ENCODE results near the gene RAB27B.

RAB27B gene

DNA sequence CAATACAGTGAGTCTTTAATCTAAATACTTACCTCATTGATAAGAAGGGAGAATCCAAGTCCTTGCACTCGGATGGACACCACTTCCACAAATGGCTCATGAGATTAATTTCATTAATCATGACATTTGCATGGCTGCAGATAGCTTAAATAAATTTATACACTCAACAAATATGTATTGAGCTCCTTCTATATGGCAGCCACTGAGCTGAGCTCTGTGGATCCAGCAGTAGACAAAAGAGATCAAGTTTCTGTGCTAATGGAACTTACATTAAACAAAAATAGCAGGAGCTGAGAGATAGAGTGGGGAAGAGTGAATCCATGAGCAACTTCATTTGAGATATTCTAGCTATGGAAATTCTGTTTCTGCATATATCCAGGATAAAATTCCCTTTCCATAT is 44.4 kb downstream of the RAB27B start:
- no peak for DNase-seq (ENCODE audit: low read depth in 2 of 2)
- TF ChIP-seq, protein P1, sequence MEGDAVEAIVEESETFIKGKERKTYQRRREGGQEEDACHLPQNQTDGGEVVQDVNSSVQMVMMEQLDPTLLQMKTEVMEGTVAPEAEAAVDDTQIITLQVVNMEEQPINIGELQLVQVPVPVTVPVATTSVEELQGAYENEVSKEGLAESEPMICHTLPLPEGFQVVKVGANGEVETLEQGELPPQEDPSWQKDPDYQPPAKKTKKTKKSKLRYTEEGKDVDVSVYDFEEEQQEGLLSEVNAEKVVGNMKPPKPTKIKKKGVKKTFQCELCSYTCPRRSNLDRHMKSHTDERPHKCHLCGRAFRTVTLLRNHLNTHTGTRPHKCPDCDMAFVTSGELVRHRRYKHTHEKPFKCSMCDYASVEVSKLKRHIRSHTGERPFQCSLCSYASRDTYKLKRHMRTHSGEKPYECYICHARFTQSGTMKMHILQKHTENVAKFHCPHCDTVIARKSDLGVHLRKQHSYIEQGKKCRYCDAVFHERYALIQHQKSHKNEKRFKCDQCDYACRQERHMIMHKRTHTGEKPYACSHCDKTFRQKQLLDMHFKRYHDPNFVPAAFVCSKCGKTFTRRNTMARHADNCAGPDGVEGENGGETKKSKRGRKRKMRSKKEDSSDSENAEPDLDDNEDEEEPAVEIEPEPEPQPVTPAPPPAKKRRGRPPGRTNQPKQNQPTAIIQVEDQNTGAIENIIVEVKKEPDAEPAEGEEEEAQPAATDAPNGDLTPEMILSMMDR (IDR thresholded peaks at IDR 0.05; ENCODE audit: low read depth, low read length), result no peak
- no peak overlapping the region for H3K4me3 ChIP-seq (replicated peaks in 1 of 2; ENCODE audit: low read depth in 2 of 2, low read length in 2 of 2)

DNA sequence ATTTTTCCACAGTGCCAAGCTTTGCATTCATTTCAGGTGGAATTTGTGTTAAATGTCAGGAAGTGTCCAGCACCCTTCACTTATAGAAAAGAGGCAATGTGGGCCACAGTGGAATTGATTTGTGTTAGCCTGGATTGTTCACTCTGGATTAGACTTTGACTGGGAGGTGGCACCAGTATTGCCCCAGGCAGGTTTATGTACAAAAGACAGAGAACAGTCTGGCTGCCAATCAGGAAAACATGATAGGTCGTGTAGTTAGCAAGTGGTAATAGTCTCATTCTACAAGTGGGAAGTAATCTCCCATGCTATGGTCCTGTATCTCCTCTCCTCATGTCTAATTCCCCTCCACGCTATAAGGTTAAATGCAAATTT is 45.6 kb downstream of the RAB27B start:
- TF ChIP-seq, protein P1 (IDR thresholded peaks at IDR 0.05; ENCODE audit: low read depth, low read length), result no peak
- H3K4me3 ChIP-seq (replicated peaks in 1 of 2; ENCODE audit: low read depth in 2 of 2, low read length in 2 of 2), result no peak overlapping the region
- DNase-seq (ENCODE audit: low read depth in 2 of 2), result no peak

DNA sequence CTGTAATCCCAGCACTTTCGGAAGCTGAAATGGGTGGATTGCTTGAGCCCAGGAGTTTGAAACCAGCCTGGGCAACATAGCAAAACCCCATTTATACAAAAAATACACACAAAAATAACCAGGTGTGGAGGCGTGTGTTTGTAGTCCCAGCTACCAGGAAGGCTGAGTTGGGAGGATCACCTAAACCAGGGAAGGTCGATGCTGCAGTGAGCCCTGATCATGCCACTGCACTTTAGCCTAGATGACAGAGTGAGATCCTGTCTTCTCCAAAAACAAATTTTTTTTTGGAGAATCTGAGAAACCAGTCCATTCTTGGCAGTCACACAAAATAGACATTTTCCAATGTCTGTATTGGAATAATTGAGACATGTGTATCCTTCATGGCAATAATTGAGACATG is 46.8 kb downstream of the RAB27B start:
- H3K4me3 ChIP-seq (replicated peaks in 1 of 2; ENCODE audit: low read depth in 2 of 2, low read length in 2 of 2), result no peak overlapping the region
- TF ChIP-seq, protein P1 (IDR thresholded peaks at IDR 0.05; ENCODE audit: low read depth, low read length), result no peak
- DNase-seq (ENCODE audit: low read depth in 2 of 2), result no peak

DNA sequence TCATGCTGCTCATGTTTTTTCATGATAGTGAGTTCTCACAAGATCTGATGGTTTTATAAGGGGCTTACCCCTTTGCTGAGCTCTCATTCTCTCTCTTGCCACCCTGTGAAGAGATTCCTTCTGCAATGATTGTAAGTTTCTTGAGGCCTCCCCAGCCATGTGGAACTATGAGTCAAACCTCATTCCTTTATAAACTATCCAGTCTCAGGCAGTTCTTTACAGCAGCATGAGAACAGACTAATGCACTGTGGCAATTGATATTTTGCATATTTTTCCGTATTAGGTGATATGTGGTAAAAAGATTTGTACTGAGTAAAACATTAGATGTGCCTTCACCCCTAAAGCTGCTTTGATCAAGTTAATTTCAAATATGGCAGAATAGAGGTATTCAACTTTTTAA is 48.8 kb downstream of the RAB27B start:
- no peak overlapping the region for H3K4me3 ChIP-seq (replicated peaks in 1 of 2; ENCODE audit: low read depth in 2 of 2, low read length in 2 of 2)
- peak in 1 of 2 donors; percentile 48 for DNase-seq (ENCODE audit: low read depth in 2 of 2)
- TF ChIP-seq, protein P1 (IDR thresholded peaks at IDR 0.05; ENCODE audit: low read depth, low read length), result no peak

DNA sequence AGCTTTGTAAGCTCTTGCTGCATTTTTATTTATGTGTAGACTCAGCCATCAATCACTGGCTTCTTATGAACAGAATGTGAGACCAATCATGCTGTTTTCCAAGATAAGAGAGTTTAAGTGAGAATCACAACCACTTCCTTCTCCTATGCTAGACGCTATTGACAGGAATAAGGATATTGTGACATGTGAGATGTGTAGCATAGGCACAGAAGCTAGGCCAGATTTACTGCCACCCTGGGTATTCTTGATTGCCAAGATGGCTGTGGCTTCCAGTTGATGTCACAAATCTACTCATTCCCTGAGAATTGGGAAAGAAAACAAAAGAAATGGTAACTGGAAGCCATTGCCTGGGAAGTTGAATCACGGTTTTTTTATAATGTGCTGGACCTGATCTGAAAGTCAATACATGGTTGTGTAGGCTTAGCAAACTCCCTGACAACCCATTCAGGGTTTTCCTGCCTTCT is 49.9 kb downstream of the RAB27B start:
- H3K4me3 ChIP-seq (replicated peaks in 1 of 2; ENCODE audit: low read depth in 2 of 2, low read length in 2 of 2), result no peak overlapping the region
- TF ChIP-seq, protein P1 (IDR thresholded peaks at IDR 0.05; ENCODE audit: low read depth, low read length), result no peak
- peak in 1 of 2 donors; percentile 54 for DNase-seq (ENCODE audit: low read depth in 2 of 2)

DNA sequence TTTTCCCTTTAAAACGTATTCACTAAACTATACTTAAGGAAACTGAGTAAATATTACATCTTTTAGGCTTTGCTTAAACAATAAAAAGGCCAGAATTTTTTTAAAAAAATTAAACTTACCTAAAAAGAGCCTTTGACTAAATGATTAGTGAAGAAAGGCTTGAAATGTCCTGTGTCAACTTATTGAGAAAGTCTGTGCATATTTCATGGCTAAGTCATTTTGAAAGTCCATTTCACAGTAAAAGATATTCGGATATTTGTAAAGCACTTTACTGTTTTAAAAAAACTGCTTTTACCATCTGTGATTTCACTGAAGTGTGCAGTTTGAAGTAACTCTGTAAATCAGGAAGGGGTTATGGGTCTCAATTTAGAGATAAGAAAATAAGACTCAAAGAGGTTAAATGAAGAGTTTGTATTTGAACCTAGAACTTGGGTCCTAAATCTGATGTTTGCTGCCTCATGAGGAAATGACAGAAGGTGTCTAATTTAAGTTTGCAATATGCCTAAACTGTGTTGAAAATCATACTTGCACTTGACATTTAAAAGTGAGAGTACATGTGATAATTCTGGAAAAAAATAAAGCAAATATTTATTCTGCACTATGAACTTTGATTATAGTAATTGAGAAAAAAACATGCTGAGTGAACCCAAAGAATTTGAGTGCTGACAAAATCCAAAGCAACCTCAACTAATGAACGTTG is 50.5 kb downstream of the RAB27B start:
- no peak overlapping the region for H3K4me3 ChIP-seq (replicated peaks in 1 of 2; ENCODE audit: low read depth in 2 of 2, low read length in 2 of 2)
- TF ChIP-seq, protein P1 (IDR thresholded peaks at IDR 0.05; ENCODE audit: low read depth, low read length), result no peak
- DNase-seq (ENCODE audit: low read depth in 2 of 2), result peak in 1 of 2 donors; percentile 46

DNA sequence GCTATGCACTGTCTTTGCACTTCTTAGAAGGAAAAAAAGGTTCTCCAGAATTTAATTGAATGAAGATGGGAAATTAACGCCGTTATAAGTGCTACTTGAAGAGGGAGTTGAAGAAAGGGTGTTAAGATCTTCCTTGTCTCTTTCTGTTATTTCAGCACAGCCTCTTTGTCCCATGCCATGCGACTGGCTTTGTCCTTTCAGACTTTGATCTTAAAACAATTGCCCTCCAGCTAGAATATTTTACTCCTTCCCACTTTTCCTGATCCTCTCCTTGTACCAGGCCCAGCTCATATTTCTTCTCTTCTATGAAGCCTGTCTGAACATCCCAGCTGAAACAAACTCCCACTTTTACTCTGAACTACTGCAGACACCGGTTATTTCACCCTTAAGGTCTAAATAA is 51.4 kb downstream of the RAB27B start:
- TF ChIP-seq, protein P1 (IDR thresholded peaks at IDR 0.05; ENCODE audit: low read depth, low read length), result no peak
- DNase-seq (ENCODE audit: low read depth in 2 of 2), result no peak
- H3K4me3 ChIP-seq (replicated peaks in 1 of 2; ENCODE audit: low read depth in 2 of 2, low read length in 2 of 2), result no peak overlapping the region

Data from cardiac fibroblast (primary cell).